IMR-90 (cell line): ENCODE results near the gene EML6. TPM values are rescaled to one million over a fixed set of nuclear protein-coding genes. Genes with fewer than 3 reads are reported as not detected.

Experiments used
- ATAC-seq: fragments of 200-7000 bp; cut with Tn5 transposase; 2 replicates; pipeline ENCODE4 v1.9.1; 2020; ENCODE audit warnings: low read depth, mild to moderate bottlenecking, moderate library complexity
- BruUV-seq: library from RNA; stranded (reverse); fragments of 400-500 nt; replicated peaks from 2 replicates; lab custom pipeline; 2021; lab: Mats Ljungman, UMichigan
- CTCF ChIA-PET: fragments of 300-600 bp; formaldehyde crosslinking; extraction: SDS; loops from one replicate; lab custom pipeline; 2021; ENCODE audit warnings: antibody characterized with exemption; lab: Yijun Ruan, JAX
- POLR2A ChIA-PET: fragments of 300-600 bp; sonication (Branson Sonifier 250); formaldehyde crosslinking; loops from one replicate; lab custom pipeline; 2022; ENCODE audit warnings: antibody characterized with exemption; ENCODE audit not compliant: unreplicated experiment; lab: Charles Lee
- DNase-seq: peaks from one replicate; pipeline ENCODE4 v3.0.0; 2013
- H2AFZ ChIP-seq: replicated peaks from 2 replicates; pipeline ENCODE3; 2013; ENCODE audit warnings: low read length, mild to moderate bottlenecking; ENCODE audit not compliant: poor library complexity
- H2AK5ac ChIP-seq: 2 replicates; pipeline ENCODE4 v1.6.1; 2013; ENCODE audit warnings: low read depth, low read length, inconsistent platforms
- H2AK9ac ChIP-seq: replicated peaks from 2 replicates; pipeline ENCODE3; 2013; ENCODE audit warnings: mild to moderate bottlenecking, low read depth, low read length, moderate library complexity; ENCODE audit not compliant: poor library complexity
- H2BK120ac ChIP-seq: 2 replicates; pipeline ENCODE4 v1.6.1; 2013; ENCODE audit warnings: low read depth, low read length, inconsistent platforms
- H2BK15ac ChIP-seq: 3 replicates; pipeline ENCODE4 v1.6.1; 2013; ENCODE audit warnings: low read depth, low read length, inconsistent platforms
- H2BK20ac ChIP-seq: 2 replicates; pipeline ENCODE4 v1.6.1; 2013; ENCODE audit warnings: low read depth, mild to moderate bottlenecking, inconsistent platforms, low read length, moderate library complexity
- H2BK5ac ChIP-seq: 2 replicates; pipeline ENCODE4 v1.6.1; 2013; ENCODE audit warnings: mild to moderate bottlenecking, low read depth, low read length, inconsistent platforms; ENCODE audit not compliant: poor library complexity, severe bottlenecking
- H3K14ac ChIP-seq: replicated peaks from 2 replicates; pipeline ENCODE4 v1.6.1; 2013; ENCODE audit warnings: low read depth, low read length, inconsistent platforms
- H3K18ac ChIP-seq: 2 replicates; pipeline ENCODE4 v1.6.1; 2013; ENCODE audit warnings: low read depth, low read length, control low read depth
- H3K23ac ChIP-seq: 2 replicates; pipeline ENCODE4 v1.6.1; 2013; ENCODE audit warnings: low read depth, low read length, inconsistent platforms
- H3K27ac ChIP-seq: 2 replicates; pipeline ENCODE4 v1.5.1; 2013; ENCODE audit warnings: mild to moderate bottlenecking, control low read depth, low read length; ENCODE audit not compliant: insufficient read depth
- H3K27me3 ChIP-seq: 2 replicates; pipeline ENCODE4 v1.6.1; 2013; ENCODE audit warnings: low read length; ENCODE audit not compliant: control insufficient read depth, insufficient read depth
- H3K36me3 ChIP-seq: 2 replicates; pipeline ENCODE4 v1.6.1; 2013; ENCODE audit warnings: low read length, mixed read lengths; ENCODE audit not compliant: control insufficient read depth, insufficient read depth
- H3K4ac ChIP-seq: 2 replicates; pipeline ENCODE4 v1.6.1; 2013; ENCODE audit warnings: low read depth, low read length, inconsistent platforms
- H3K4me1 ChIP-seq: 2 replicates; pipeline ENCODE4 v1.6.1; 2013; ENCODE audit warnings: low read length, mixed read lengths; ENCODE audit not compliant: control insufficient read depth, insufficient read depth
- H3K4me2 ChIP-seq: 2 replicates; pipeline ENCODE4 v1.6.1; 2013; ENCODE audit warnings: low read depth, mild to moderate bottlenecking, control low read depth, low read length, moderate library complexity
- H3K4me3 ChIP-seq: 2 replicates; pipeline ENCODE4 v1.5.1; 2013; ENCODE audit warnings: low read depth, mild to moderate bottlenecking, control low read depth, low read length, moderate library complexity; ENCODE audit not compliant: insufficient read depth
- H3K56ac ChIP-seq: 2 replicates; pipeline ENCODE4 v1.6.1; 2013; ENCODE audit warnings: low read length, inconsistent platforms; ENCODE audit not compliant: insufficient read depth; ENCODE audit errors: extremely low read depth
- H3K79me1 ChIP-seq, 2 experiments: 2 replicates each; pipeline ENCODE4 v1.6.1; 2013; ENCODE audit warnings: low read length in 2 of 2, inconsistent platforms in 1 of 2, low read depth in 1 of 2
- H3K9ac ChIP-seq: 2 replicates; pipeline ENCODE4 v1.6.1; 2013; ENCODE audit warnings: low read depth, low read length, control low read depth
- H3K9me1 ChIP-seq: 2 replicates; pipeline ENCODE4 v1.6.1; 2013; ENCODE audit warnings: low read length, inconsistent platforms; ENCODE audit not compliant: insufficient read depth
- H3K9me3 ChIP-seq: 2 replicates; pipeline ENCODE4 v1.6.1; 2013; ENCODE audit warnings: low read length; ENCODE audit not compliant: control insufficient read depth, insufficient read depth
- H4K20me1 ChIP-seq: 2 replicates; pipeline ENCODE4 v1.6.1; 2013; ENCODE audit warnings: low read length, inconsistent platforms; ENCODE audit not compliant: insufficient read depth
- H4K5ac ChIP-seq: 2 replicates; pipeline ENCODE4 v1.6.1; 2013; ENCODE audit warnings: mild to moderate bottlenecking, low read depth, low read length, control low read depth
- H4K8ac ChIP-seq, 2 experiments: 2 replicates each; pipeline ENCODE4 v1.6.1; 2013; ENCODE audit warnings: low read depth in 2 of 2, low read length in 2 of 2, control low read depth in 1 of 2, inconsistent platforms in 1 of 2
- H4K91ac ChIP-seq: 2 replicates; pipeline ENCODE4 v1.6.1; 2013; ENCODE audit warnings: low read depth, low read length, inconsistent platforms; ENCODE audit not compliant: insufficient read depth
- BHLHE40 ChIP-seq: fragments of 150-350 bp; IDR thresholded peaks from 2 replicates; pipeline ENCODE4 v1.6.1; 2016; ENCODE audit warnings: mild to moderate bottlenecking, low read depth, low read length
- CEBPB ChIP-seq: IDR thresholded peaks from 2 replicates; pipeline ENCODE4 v1.6.1; 2012; ENCODE audit warnings: low read depth, low read length, improper control_type of control experiment
- CHD1 ChIP-seq: IDR thresholded peaks from 2 replicates; pipeline ENCODE4 v1.6.1; 2012; ENCODE audit warnings: low read depth, low read length, improper control_type of control experiment
- CTCF ChIP-seq: conservative IDR thresholded peaks from 2 replicates; pipeline ENCODE4 v1.5.1; 2012; ENCODE audit warnings: mild to moderate bottlenecking, low read depth, low read length, improper control_type of control experiment
- ELK1 ChIP-seq: fragments of 150-350 bp; IDR thresholded peaks from 2 replicates; pipeline ENCODE4 v1.6.1; 2016; ENCODE audit warnings: low read depth, mild to moderate bottlenecking, low read length, moderate library complexity, borderline replicate concordance
- FOS ChIP-seq: fragments of 150-350 bp; IDR thresholded peaks from 2 replicates; pipeline ENCODE4 v1.6.1; 2016; ENCODE audit warnings: low read depth, low read length
- MAFK ChIP-seq: IDR thresholded peaks from 2 replicates; pipeline ENCODE4 v1.6.1; 2012; ENCODE audit warnings: low read depth, low read length, improper control_type of control experiment
- MXI1 ChIP-seq: IDR thresholded peaks from 2 replicates; pipeline ENCODE4 v1.6.1; 2012; ENCODE audit warnings: low read depth, mild to moderate bottlenecking, low read length, moderate library complexity, borderline replicate concordance
- NFE2L2 ChIP-seq: fragments of 150-350 bp; IDR thresholded peaks from 2 replicates; pipeline ENCODE4 v1.6.1; 2016; ENCODE audit warnings: low read depth, mild to moderate bottlenecking, low read length
- POLR2A ChIP-seq: IDR thresholded peaks from 2 replicates; pipeline ENCODE4 v1.6.1; 2012; ENCODE audit warnings: mild to moderate bottlenecking, low read depth, low read length
- RAD21 ChIP-seq: IDR thresholded peaks from 2 replicates; pipeline ENCODE4 v1.6.1; 2012; ENCODE audit warnings: low read length, improper control_type of control experiment
- RCOR1 ChIP-seq: IDR thresholded peaks from 2 replicates; pipeline ENCODE4 v1.6.1; 2012; ENCODE audit warnings: mild to moderate bottlenecking, low read length, improper control_type of control experiment; ENCODE audit not compliant: insufficient replicate concordance
- RFX5 ChIP-seq: IDR thresholded peaks from 2 replicates; pipeline ENCODE4 v1.8.0; 2012; ENCODE audit warnings: low read depth, mild to moderate bottlenecking, low read length, moderate library complexity
- SMC3 ChIP-seq: fragments of 150-350 bp; IDR thresholded peaks from 2 replicates; pipeline ENCODE4 v1.6.1; 2016; ENCODE audit warnings: low read depth, mild to moderate bottlenecking, antibody characterized with exemption, low read length, moderate library complexity
- USF2 ChIP-seq: fragments of 150-350 bp; IDR thresholded peaks from 2 replicates; pipeline ENCODE4 v1.6.1; 2017; ENCODE audit warnings: mild to moderate bottlenecking, antibody characterized with exemption, low read length, low read depth
- WGBS, 2 experiments: methylation state at CpG; one replicate each; pipeline versions ENCODE4 v1.1.5 to v1.1.7; 2013; ENCODE audit warnings: missing lambda C conversion rate in 2 of 2; ENCODE audit not compliant: insufficient read length in 1 of 2; ENCODE audit errors: extremely low coverage in 2 of 2; 5-methylcytosine and 5-hydroxymethylcytosine counted together
- dilution Hi-C: fragments of 300-500 bp; cut with HindIII; formaldehyde crosslinking; loops from one replicate; pipeline ENCODE4 v1.14.3; 2018; ENCODE audit warnings: low sequenced_read_pairs; ENCODE audit not compliant: unreplicated experiment
- in situ Hi-C: fragments of 300-500 bp; cut with MboI; formaldehyde crosslinking; loops from 3 replicates; pipeline ENCODE4 v1.14.3; 2019; ENCODE audit warnings: low sequenced_read_pairs, inconsistent platforms, mixed read lengths
- intact Hi-C: fragments of 100-400 bp; cut with micrococcal nuclease; formaldehyde crosslinking; loops from 2 replicates; pipeline ENCODE4 v1.10.0; 2022
- polyA plus RNA-seq, 3 experiments: library from polyadenylated mRNA; depleted of rRNA; stranded (reverse); fragments of >200 nt; gene quantifications; 2 replicates each; pipeline ENCODE4 v1.2.3, GENCODE V29; 2012; ENCODE audit warnings: low replicate concordance in 1 of 3
- total RNA-seq: library from RNA; depleted of rRNA; stranded (reverse); fragments of >200 nt; gene quantifications from 2 replicates; pipeline ENCODE4 v1.2.3, GENCODE V29; 2012

Gene EML6
- total and polyA plus RNA-seq, 2 of the 4 experiments (the other 2 are of a cell fraction): 0.18 to 0.19 TPM

GRCh38 chr2:54924121-54924520 lies 200.7 kb downstream of the EML6 start:
- no TSS peak for BruUV-seq
- TF ChIP-seq RFX5: no peak
- TF ChIP-seq RAD21: no peak
- TF ChIP-seq USF2: no peak
- no peak for TF ChIP-seq MXI1
- no peak for TF ChIP-seq POLR2A
- TF ChIP-seq CTCF: no peak
- TF ChIP-seq SMC3: no peak
- TF ChIP-seq BHLHE40: no peak
- no peak for TF ChIP-seq CHD1
- TF ChIP-seq FOS: no peak
- TF ChIP-seq MAFK: no peak
- TF ChIP-seq RCOR1: no peak
- TF ChIP-seq NFE2L2: no peak
- no peak for TF ChIP-seq ELK1
- no peak for TF ChIP-seq CEBPB

More at GRCh38 chr2:54924121-54924520, 200.7 kb downstream of the EML6 start:
- H4K20me1 ChIP-seq: no peaks in the 10 kb centered on the region
- no peaks in the 10 kb centered on the region for H3K4me1 ChIP-seq
- no peaks in the 10 kb centered on the region for H3K9me1 ChIP-seq
- H2AK5ac ChIP-seq: no peak overlapping the region
- CTCF ChIA-PET: no interaction called here
- dilution Hi-C loops (no loop called here), intact Hi-C loops (no loop called here), in situ Hi-C loops (no loop called here)
- no peak overlapping the region for H2AFZ ChIP-seq
- no peaks in the 10 kb centered on the region for H3K36me3 ChIP-seq
- ATAC-seq (no peak), DNase-seq (no peak)
- no peak overlapping the region for H3K4me3 ChIP-seq
- H3K4me2 ChIP-seq: no peak overlapping the region
- H2BK15ac ChIP-seq: no peak overlapping the region
- H3K23ac ChIP-seq: no peak overlapping the region
- H3K79me1 ChIP-seq: no peaks in the 10 kb centered on the region
- H3K9ac ChIP-seq: no peak overlapping the region
- no peak overlapping the region for H3K14ac ChIP-seq
- H3K18ac ChIP-seq: no peak overlapping the region
- no peak overlapping the region for H2AK9ac ChIP-seq
- no peak overlapping the region for H3K4ac ChIP-seq
- no peak overlapping the region for H2BK20ac ChIP-seq
- H4K8ac ChIP-seq: no peak overlapping the region
- no peak overlapping the region for H4K5ac ChIP-seq
- H2BK5ac ChIP-seq: no peak overlapping the region
- POLR2A ChIA-PET: no interaction called here
- WGBS, 2 experiments: no CpG with 5 or more reads among the region's 1 CpG
- H3K27me3 ChIP-seq: peaks cover 14% of the 10 kb centered on the region
- H4K91ac ChIP-seq: no peak overlapping the region
- no peak overlapping the region for H3K56ac ChIP-seq
- H3K9me3 ChIP-seq: peaks cover 3% of the 10 kb centered on the region; the same call in 1 of the 2 replicates
- H2BK120ac ChIP-seq: no peak overlapping the region
- no peak overlapping the region for H3K27ac ChIP-seq
